Left renal pelvis (tissue), 4 donors: Measurements from ENCODE around the gene CDC25B. TPM values are rescaled to one million over a fixed set of nuclear protein-coding genes. Genes with fewer than 3 reads are reported as not detected.

Source experiments
- DNase-seq, 4 donors: peaks; one replicate each; pipeline ENCODE4 v3.0.0-alpha.2; 2013; ENCODE audit warnings: low read depth in 4 of 4, low spot score in 3 of 4
- polyA plus RNA-seq, 4 donors: library from polyadenylated mRNA; unstranded; fragments of 120-200 nt; gene quantifications; one replicate each; pipeline ENCODE4 v1.2.1, GENCODE V29; 2013; ENCODE audit not compliant: insufficient read length in 4 of 4

The CDC25B gene
- polyA plus RNA-seq, 4 donors: 31.2 to 42.9 (median 39.7) TPM

DNA sequence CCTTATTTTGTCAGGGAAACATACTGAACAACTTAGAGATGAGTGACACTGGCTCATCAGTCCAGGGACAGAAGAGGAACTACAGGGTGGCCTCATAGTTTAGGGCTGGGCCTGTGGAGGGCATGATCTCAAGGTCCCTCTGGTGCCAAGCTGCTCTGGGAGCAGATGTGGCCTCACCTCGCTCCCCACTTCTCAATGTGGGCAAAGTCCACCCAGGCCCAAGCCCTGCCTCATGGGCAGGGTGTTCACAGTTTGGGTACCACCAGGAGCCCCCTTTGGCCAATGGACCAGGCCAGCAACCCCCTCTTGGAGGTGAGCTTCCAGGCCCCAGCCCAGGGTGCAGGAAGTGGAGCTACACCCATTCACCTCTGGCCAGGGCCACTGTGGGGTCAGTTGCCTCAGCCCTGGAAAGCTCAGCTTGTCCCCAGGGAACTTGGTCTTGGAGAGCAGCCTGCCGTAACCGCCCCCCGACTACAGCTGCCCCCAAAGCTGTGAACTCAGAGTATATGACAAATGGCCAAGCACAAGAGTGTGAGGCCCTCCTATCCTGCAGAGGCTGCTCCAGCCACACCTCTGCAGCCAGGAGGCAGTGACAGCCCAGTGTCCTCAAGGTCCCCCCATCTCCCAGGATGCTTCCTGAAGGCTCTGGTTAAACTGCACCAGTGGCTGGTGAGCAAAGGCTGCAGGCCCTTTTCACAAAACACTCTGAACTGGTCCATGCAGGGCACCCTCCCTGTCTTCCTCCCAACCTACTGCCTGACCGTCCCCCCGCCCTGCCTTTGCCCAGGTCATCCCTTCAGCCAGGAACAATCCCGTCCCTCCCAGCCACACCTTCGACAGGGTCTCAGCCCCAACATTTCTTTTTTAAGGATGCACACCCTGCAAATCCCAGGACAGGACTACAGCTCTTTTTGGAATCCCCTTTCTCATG is 32.2 kb upstream of the CDC25B start:
- DNase-seq: no peak

DNA sequence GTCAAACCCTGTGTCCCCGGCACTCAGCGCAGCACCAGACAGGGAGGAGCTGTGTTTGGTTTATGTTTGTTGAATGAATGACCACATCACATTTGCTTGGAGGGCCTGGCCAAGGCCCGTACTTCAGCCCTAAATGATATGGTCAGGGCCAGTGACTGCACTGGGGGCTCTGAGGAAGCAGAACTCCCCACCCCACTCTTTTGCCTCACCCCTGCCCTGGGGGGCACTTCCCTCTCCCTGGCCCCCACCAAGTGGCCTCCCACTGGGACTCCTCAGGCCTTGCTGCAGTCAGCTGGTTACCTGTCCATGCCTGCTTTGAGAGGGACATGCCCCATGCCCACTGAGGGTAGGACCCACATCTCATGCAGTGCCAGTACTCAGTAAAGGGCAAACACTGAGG is 31.5 kb upstream of the CDC25B start:
- DNase-seq: no peak

DNA sequence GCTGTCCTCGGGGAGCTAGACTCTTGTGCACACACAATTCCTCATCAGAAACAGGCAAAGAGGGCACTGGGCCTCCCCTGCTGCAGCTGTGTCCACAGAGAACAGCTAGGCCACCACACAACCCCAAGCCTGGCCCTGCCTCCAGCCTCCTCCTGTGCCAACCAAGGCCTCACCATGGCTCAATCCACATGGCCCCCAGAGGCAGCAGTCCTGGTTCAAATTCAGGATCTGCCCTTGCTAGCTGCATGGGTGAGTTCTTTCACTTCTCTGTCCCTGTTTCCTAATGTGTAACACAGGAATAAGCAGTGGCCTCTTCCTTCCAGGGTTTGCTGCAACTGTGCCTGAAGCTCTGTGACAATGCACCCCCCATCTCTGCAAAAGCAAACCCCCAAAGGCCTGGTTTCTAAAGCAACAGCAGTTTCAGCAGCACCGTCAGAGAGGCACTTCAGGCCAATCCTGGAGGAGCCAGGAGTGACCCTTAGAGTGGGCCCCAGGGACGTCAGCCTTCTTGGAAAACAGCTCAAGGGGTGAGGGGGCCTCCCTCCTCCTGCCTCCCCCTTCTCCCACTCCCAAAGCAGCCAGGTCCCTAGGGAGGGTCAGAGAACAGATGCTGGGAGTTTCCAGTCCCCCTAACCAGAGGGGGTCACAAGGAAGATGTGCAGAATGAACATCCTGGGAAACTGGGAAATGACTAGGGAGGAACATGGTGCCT is 30.8 kb upstream of the CDC25B start:
- DNase-seq: no peak

DNA sequence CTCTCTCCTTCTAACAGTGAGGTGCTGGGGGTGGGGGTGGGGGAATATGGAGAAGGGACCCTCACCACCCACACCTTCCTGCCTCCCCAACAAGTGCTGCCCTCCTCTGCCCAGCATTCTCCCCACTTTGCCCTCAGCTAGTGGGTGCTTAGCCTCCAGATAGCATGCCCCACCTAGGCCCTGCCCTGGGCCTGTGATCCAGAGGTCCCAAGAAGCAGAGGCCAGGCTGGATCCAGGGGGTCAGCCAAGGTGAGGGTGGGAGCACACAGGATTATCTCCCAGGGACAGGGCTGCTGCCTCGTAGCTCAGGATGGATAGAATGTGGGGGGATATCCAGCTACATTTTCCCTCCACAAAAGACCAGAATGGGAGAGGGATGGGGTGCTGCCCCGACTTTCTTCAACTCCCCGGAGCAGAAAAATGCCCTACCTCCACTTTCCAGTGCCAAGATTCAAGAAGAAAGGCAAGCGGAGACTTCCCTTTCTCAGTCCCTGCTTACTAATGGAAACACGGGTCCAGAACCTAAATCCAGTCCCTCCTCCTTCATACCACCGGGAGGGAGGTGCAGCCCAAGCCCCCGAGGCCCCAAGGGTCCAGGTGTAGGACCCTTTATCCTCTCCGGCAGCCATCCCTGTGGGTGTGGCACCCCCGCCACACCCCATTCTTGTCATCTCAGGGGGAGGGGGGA is 29.5 kb upstream of the CDC25B start:
- DNase-seq: no peak

DNA sequence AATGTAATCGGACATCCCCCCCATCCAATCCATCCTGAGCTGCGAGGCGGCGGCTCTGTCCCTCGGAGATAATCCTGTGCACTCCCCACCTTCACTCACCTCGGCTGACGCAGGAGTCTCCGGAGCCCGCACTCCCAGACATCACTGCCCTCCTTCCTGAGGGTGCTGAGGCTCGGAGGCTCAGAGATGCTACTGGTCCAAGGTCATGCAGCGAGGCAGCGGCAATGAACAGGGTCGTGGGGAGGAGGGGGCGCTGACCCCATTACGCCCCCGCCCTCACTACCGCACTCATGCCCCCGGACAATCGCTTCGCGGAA is 29.0 kb upstream of the CDC25B start:
- DNase-seq: no peak

DNA sequence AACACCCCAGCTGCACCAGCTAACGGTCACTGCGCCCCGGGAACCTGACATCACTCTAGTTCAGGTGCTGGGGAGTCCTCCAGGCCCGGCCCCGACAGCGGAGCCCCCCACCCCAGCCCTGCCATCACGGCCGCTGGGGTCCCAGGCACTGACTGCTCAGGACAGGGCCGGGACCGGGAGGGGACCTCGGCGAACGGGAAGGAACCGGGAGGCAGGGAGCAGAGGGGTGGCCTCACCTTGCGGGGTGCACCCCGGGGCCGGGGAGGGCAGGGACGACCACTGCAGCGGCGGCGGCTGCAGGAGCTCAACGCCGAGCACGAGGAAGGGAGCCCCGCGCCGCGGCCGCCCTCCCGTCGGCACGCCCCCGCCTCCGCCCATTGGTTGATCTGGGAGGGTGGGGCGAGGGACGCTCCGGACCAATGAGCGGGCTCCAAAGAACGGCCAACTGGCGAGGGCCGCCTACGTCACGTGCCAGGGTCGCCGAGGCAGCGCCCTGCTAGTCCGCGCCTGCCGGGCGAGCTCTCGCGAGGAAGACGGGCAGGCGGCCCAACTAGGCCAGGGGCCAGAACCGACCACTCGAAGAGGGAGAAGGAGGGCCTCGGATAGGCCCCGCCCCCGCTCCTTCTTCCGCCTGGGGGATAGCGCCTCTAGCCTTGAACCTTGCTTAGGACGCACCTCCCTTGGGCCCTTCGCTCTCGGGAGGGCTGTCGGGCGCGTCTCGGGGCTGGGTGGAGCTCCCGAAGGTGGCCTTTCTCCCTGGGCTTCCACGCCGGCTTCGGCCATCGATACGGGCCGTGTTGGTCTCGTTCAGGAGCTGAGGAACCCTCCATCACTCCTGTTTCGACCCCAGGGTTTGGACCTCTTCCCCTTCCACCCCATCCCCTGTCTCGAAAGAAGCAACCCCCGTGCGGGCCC is 28.4 kb upstream of the CDC25B start, which contains the start of gene ADISSP:
Gene ADISSP (minus strand): TSS at position 327 of the 915 bp plus-strand sequence. CDS start 7,653 bp downstream, outside the sequence.
- DNase-seq: peak; percentile 92 to 96 (median 94)

DNA sequence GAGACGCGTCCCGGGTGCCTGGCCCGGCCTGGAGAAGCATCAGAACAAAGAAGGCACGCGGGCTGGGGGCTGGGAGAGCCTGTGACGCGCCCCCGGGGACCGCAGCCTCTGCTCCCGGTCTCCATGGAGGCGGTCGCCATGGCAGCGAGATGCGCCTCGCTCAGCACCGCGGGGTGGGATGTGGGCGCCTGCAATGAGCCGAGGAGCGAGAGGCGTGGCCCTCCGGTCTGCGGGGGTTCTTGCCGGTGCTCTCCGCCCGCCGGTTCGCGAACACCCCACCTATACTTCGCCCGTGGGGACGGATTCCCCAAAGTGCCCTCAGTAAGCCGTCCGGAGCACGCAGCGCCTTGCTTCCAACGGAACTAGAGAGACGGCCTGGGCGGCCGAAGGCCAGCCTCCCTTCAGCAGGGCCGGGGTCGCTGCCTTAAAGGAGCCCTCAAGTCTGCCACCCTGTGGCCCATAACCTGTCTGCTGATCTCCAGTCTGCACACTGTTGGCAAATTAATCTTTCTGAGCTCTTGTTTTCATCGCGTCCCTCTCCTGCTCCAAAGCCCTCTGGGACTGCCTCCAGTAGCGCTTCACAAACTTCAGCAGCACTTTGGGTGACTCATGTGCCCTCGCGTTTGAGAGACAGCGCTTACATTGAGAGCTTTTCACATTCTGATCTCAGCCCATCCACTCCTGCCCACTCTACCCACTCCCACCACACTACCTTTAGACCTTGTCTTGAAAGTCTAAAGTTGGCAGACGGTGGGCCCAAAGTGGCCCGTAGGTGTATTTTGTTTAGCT is 27.6 kb upstream of the CDC25B start:
- DNase-seq: peak in 1 of 4 donors; percentile 54

DNA sequence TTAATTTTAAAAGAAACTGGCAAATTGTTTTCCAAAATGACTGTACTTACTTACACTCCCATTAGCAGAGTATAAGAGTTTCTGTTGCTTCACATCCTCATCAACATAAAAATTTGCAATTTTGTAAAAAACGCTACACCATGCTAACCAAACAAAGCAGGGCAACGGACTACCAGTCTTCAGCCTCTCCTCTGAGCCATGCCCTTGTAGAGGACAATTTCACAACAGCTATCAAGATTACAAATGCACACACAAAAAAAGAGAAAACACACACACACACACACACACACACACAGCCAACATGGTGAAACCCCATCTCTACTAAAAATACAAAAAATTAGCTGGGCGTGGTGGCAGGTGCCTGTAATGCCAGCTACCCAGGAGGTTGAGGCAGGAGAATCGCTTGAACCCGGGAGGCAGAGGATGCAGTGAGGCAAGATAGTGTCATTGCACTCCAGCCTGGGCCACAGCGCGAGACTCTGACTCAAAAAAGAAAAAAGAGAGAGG is 24.5 kb upstream of the CDC25B start:
- DNase-seq: no peak

DNA sequence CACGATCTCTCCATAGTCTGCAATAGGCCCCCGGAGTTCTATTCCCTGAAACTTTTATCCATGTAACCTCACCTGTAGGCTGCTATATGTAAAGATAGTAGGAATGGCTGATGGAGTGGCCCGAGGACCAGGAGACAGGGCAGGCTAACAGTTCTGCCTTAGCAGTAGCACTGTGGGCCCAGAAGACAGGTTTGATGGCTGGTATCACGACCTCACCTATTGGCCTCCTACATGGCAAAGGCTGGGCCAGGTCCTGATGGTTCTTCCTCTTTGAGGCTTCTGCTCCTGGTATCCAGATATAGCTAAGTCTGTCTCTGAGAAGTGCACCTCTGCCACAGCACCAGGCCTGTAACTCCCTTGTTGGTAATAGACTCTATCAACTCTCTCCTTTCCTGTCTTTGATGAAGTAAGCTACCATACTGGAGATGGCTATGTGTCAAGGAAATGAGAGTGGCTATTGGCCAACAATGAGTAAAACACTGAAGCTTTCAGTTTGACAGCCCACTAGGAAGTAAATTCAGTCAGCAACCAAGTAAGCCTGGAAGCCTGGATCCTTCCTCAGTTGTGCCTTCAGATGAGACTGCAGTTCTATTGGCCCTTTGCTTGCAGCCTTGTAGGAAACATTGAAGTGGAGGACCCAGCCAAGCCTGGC is 20.5 kb upstream of the CDC25B start:
- DNase-seq: no peak

DNA sequence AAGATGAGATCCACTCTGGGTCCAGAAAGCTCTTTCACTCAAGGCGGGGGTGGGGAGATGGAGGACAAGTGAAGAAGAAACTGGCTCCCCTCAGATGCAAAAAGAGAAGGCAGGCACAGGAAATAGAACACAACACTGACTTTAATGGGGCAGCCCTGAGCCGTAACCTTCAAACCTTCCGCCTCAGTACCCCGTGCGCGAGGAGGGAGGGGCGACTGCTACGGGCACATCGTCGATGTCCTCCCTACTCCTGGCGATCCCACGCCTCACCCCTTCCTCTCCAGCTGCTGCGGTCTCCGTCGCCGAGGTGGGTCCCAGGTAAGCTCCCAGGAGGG is 18.8 kb upstream of the CDC25B start:
- DNase-seq: no peak

DNA sequence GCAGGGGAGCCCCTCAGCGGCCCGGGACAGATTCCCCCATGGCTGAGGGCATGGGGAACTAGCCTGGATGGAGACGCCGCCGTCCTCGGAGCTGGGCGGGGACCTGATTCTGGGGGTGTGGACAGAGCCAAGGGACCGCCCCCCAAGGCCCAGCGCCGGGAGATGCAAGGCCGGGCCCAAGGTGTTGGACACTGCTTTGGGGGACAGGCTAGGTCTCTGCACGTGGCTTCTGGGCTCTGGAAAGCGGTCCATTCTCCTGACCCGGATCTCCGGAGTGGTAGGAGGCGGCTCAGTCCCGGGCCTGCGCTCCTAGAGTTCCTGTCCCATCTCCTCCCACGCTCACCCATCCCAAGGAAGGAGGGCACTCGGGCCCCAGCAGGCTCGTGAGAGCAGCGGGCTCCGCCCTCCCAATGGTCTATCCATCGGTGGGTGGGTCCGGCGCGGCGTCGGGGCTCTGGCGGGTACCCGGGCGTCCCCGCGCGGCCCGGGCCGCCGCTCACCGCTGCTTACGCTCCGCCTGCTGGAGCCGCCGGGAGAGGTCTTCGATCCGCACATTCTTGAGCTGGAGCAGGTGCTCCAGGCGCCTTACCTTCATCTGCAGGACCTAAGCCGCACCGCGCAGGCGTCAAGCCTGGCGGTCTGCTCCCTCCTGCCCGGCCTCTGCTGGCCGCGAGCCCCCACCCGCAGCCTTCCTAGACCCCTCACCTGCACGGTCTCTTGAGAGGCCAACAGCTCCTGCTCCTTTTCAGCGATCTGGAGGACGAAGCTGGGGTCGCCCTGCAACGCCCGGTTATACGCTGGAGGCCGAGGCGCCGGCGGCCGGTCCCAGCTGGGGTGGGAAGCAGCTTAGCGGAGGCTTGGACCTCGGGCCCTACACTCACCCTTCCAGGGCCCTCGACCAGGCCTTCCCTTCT is 18.1 kb upstream of the CDC25B start:
- no peak for DNase-seq

DNA sequence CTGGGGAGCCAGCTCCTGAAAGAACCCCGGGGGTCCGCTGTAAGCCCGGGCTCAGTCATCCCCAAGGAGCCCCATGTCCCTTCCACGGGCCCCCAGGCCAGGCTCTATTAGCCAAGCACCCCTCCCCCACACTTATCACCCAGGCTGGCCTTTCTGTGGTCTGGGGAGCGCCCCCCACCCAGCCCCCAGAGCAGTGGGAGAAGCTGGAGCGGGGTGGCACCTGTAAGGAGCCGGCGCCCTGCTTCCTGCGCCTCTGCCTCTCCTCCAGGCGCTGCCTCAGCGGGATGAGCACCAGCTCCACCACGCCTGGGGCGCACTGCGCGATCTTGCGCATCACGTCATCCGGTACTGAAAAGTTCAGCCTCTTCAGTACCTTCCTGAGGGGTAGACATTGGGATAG is 17.1 kb upstream of the CDC25B start:
- no peak for DNase-seq

DNA sequence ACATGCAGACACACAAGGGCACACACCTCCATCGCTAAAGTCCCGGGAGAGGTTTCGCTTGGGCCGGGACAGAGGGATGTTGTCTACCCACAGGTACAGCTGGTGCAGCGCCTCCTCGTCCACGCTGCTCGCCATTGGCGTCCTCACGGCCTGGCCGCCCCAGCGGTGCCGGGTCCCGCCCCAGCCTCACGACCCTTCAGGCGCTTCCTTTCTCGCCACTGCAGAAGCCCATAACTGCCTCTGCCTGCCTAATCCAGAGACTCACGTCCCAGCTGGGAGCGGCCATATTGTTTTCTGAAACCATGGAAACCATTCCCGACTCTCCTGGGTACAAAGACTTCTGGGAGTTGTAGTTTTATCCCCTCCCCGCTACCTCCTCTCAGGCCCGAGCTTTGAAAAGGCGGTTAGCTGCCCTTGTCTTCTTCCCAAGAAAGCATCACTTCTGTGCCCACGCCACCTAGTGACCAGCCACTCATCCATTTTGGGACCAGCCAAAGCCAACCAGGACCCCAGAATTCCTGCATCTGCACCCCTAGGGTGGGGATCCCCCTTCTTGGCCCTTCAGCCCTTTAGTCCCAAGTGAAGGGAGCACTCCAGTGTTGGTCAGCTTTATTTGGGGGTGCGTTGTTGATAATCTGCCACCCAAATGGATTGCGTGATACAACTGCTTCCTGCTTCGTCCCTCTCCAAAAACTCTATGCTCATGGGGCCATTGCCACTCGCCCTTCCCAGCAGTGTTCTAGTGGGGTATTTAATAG is 14.8 kb upstream of the CDC25B start, which contains the start of gene SPEF1:
Gene SPEF1 (minus strand): TSS at position 296 of the 758 bp plus-strand sequence. CDS start 161 bp downstream, at position 135.
- peak in 3 of 4 donors; percentile 75 to 89 (median 87) for DNase-seq

DNA sequence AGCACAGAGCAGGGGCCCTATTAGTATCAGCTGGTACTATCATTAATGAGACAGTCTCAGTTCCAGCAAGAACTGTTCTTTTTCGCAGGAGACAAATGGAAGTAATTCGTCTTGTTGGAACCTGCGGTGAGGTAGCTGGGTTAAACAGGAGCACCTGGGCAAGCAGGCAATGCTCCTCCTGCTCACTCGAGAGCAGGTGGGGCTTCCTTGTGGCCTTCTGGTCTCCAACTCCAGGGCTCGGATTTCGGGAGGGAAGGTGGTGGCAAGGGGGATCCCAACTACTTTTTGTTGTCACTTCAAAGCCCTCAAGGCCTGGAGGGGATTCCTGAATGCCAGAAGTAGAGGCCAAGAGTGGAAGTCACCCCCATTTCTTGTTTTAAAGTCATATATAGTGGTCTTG is 13.5 kb upstream of the CDC25B start:
- no peak for DNase-seq

DNA sequence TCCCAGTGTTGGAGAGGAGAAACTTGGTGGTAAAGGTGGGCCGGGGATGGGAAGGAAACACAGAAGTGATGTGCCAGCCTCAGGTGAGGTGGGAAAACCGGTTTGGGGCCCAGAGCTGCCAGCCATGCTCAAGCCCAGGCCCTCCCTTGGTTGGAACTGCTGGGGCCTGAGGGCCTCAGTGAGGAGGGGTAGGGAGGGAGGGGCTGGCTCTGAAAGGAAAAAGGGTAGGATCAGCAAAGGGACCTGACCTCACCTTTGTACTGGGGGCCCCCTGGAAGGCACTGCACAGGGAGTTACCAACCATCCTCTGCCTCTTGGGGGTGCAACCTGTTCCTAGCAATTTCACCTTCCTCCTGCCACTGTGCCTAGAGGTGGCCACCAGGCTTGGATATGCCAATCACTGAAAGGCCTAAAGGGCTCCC is 13.0 kb upstream of the CDC25B start:
- DNase-seq: no peak

DNA sequence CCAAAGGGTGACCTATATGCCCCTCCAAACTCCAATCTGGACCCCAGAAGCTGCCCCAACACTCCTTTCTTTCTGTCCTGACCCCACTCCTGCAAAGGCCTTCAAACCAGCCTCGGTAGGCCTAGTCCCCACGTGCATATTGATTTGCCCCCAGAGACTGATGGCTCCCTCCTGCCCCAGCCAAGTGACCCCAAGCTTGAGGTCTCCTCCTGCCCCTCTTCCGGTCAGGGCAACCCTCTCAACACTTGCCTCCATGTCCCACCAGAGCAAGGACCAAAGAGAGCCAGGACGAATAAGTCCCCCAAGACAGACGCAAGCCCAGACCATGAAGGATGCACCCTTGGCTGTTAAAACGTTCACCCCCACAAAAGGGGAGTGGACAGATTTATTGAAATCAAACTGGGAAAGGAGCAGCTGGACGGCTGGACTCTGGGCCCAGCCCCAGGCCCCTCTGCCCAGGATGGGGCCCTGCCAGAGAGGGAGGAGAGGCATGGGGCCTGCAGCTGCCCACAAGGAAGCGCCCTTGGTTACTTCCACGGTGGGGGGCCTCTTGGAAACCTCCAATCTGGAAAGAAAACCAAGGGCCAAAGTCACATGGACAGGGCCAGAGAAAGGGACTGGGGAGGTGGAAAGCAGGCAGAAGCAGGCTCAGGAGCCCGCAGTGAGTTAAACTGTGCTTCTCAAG is 12.5 kb upstream of the CDC25B start:
- DNase-seq: no peak
